B cell (primary cell): ENCODE results near the gene GAL3ST2. TPM values are rescaled to one million over a fixed set of nuclear protein-coding genes. Genes with fewer than 3 reads are reported as not detected.
"Not testable (repeated sequence)": the region's sequence is repeated elsewhere in the genome, so short reads cannot be mapped to it uniquely, and the experiment has no call there.

ENCODE experiments used
- ATAC-seq: fragments of 200-7000 bp; cut with Tn5 transposase; one replicate; pipeline ENCODE4 v1.10.0; 2021; ENCODE audit warnings: low read depth, mild to moderate bottlenecking, moderate number of reproducible peaks, moderate library complexity
- CTCF ChIA-PET: fragments of 350-600 bp; sonication (Branson Sonifier 250); formaldehyde crosslinking; loops from one replicate; lab custom pipeline; 2021; ENCODE audit warnings: antibody characterized with exemption, inconsistent platforms; lab: Charles Lee
- POLR2A ChIA-PET: fragments of 350-600 bp; sonication (Branson Sonifier 250); formaldehyde crosslinking; loops from one replicate; lab custom pipeline; 2021; ENCODE audit warnings: antibody characterized with exemption; lab: Charles Lee
- DNase-seq: peaks from one replicate; pipeline ENCODE4 v3.0.0; 2013
- H2AFZ ChIP-seq: 2 replicates; pipeline ENCODE4 v1.6.1; 2012; ENCODE audit warnings: mild to moderate bottlenecking, low read depth, low read length; ENCODE audit not compliant: insufficient read depth, poor library complexity, severe bottlenecking
- H3K27ac ChIP-seq, 2 donors: 1 replicate in 1 of 2; 2 replicates in 1 of 2; pipeline ENCODE4 v1.5.1; 2012 to 2013; ENCODE audit warnings: low read length in 2 of 2, mild to moderate bottlenecking in 2 of 2, moderate library complexity in 1 of 2
- H3K27me3 ChIP-seq, 4 experiments: fragments of 200-600 bp in 1 of 4; sonication (generic) in 1 of 4; replicated peaks in 1 of 4; 1 replicate in 2 of 4; 2 replicates in 2 of 4; pipeline versions ENCODE4 v1.6.1 to v1.7.0; 2013 to 2016; ENCODE audit warnings: low read length in 3 of 4, mild to moderate bottlenecking in 2 of 4, mixed read lengths in 1 of 4, moderate library complexity in 1 of 4; ENCODE audit not compliant: insufficient read depth in 4 of 4, control insufficient read depth in 3 of 4; ENCODE audit errors: control extremely low read depth in 1 of 4
- H3K36me3 ChIP-seq, 2 experiments: replicated peaks in 1 of 2; 1 replicate in 1 of 2; 2 replicates in 1 of 2; pipeline versions ENCODE4 v1.6.1 to v1.7.1; 2013; ENCODE audit warnings: low read length in 1 of 2; ENCODE audit not compliant: insufficient read depth in 2 of 2, control insufficient read depth in 1 of 2; ENCODE audit errors: control extremely low read depth in 1 of 2, extremely low read depth in 1 of 2
- H3K4me1 ChIP-seq, 2 donors: fragments of 200-600 bp in 1 of 2; sonication (generic) in 1 of 2; 1 replicate in 1 of 2; 2 replicates in 1 of 2; pipeline versions ENCODE4 v1.5.1 to v1.6.1; 2013 to 2017; ENCODE audit warnings: low read length in 2 of 2; ENCODE audit not compliant: control insufficient read depth in 2 of 2, insufficient read depth in 2 of 2
- H3K4me2 ChIP-seq: replicated peaks from 2 replicates; pipeline ENCODE3; 2012; ENCODE audit warnings: mild to moderate bottlenecking, low read depth, low read length; ENCODE audit not compliant: poor library complexity, severe bottlenecking
- H3K4me3 ChIP-seq, 5 experiments: fragments of 200-600 bp in 1 of 5; sonication (generic) in 1 of 5; 1 replicate in 3 of 5; 2 replicates in 2 of 5; pipeline versions ENCODE4 v1.5.1 to v1.7.0; 2011 to 2016; ENCODE audit warnings: low read length in 4 of 5, mild to moderate bottlenecking in 4 of 5, low read depth in 2 of 5, control low read depth in 1 of 5, moderate library complexity in 1 of 5; ENCODE audit not compliant: insufficient read depth in 1 of 5; ENCODE audit errors: control extremely low read depth in 1 of 5, extremely low read depth in 1 of 5
- H3K79me2 ChIP-seq: fragments of 200-600 bp; sonication (generic); one replicate; pipeline ENCODE4 v1.6.0; 2016; ENCODE audit warnings: low read length; ENCODE audit not compliant: control insufficient read depth, insufficient read depth
- H3K9ac ChIP-seq: fragments of 200-600 bp; sonication (generic); 2 replicates; pipeline ENCODE4 v1.6.1; 2017; ENCODE audit warnings: mild to moderate bottlenecking, low read length, moderate library complexity
- H3K9me3 ChIP-seq, 3 donors: one replicate each; pipeline versions ENCODE4 v1.6.1 to v1.7.1; 2013; ENCODE audit warnings: low read length in 2 of 3; ENCODE audit not compliant: control insufficient read depth in 2 of 3, insufficient read depth in 1 of 3; ENCODE audit errors: control extremely low read depth in 1 of 3
- H4K20me1 ChIP-seq: 2 replicates; pipeline ENCODE4 v1.6.0; 2012; ENCODE audit warnings: mild to moderate bottlenecking, low read length; ENCODE audit not compliant: insufficient read depth, control insufficient read depth, poor library complexity, severe bottlenecking
- H3K27ac Mint-ChIP-seq: one replicate; pipeline ENCODE4 v1.8.0; 2021; ENCODE audit warnings: mixed read lengths
- H3K27me3 Mint-ChIP-seq: one replicate; pipeline ENCODE4 v1.8.0; 2021; ENCODE audit warnings: mixed read lengths
- H3K4me1 Mint-ChIP-seq: one replicate; pipeline ENCODE4 v1.8.0; 2021; ENCODE audit warnings: mixed read lengths
- H3K4me3 Mint-ChIP-seq: one replicate; pipeline ENCODE4 v1.8.0; 2021; ENCODE audit warnings: mixed read lengths
- H3K9me3 Mint-ChIP-seq: one replicate; pipeline ENCODE4 v1.8.0; 2022; ENCODE audit warnings: mixed read lengths; ENCODE audit not compliant: insufficient read depth
- CTCF ChIP-seq: fragments of 200-600 bp; IDR thresholded peaks from one replicate; pipeline ENCODE4 v1.8.0; 2022; ENCODE audit warnings: antibody characterized with exemption, mild to moderate bottlenecking
- EZH2 ChIP-seq: IDR thresholded peaks from 2 replicates; pipeline ENCODE4 v1.6.1; 2012; ENCODE audit warnings: borderline replicate concordance, low read depth, mild to moderate bottlenecking, moderate library complexity, low read length; ENCODE audit not compliant: insufficient read depth, poor library complexity, severe bottlenecking
- WGBS: methylation state at CpG from one replicate; pipeline ENCODE4 v1.1.5; 2013; ENCODE audit warnings: missing lambda C conversion rate; ENCODE audit not compliant: insufficient coverage; 5-methylcytosine and 5-hydroxymethylcytosine counted together
- intact Hi-C: fragments of 100-400 bp; cut with micrococcal nuclease; formaldehyde crosslinking; loops from one replicate; pipeline ENCODE4 v1.10.0; 2022
- polyA plus RNA-seq: library from polyadenylated mRNA; depleted of rRNA; stranded (reverse); fragments of >200 nt; gene quantifications from 2 replicates; pipeline ENCODE4 v1.2.3, GENCODE V29; 2012
- total RNA-seq, 2 donors: library from RNA; stranded (reverse); fragments of 120-200 nt in 1 of 2; gene quantifications; 1 replicate in 1 of 2; 2 replicates in 1 of 2; pipeline versions ENCODE4 v1.2.3 to v1.2.4, GENCODE V29; 2013 to 2022

The GAL3ST2 gene
- total and polyA plus RNA-seq, 2 donors (not counting 1 experiment from before 2014, with no cell fraction given): 0.10 TPM; not detected in 1

- no peak overlapping the region for H3K4me2 ChIP-seq
- DNase-seq (no peak), ATAC-seq (no peak)
- Mint-ChIP-seq H3K4me1 (no peaks in the 10 kb centered on the region), H3K9me3 (peaks cover 4% of the 10 kb centered on the region), H3K27me3 (peaks cover 41% of the 10 kb centered on the region), H3K4me3 (no peak overlapping the region), H3K27ac (no peak overlapping the region)
- ChIA-PET POLR2A (no interaction called here), CTCF (no interaction called here)
- H3K27ac ChIP-seq: no peak overlapping the region
- no peaks in the 10 kb centered on the region for H3K4me1 ChIP-seq
- H3K27me3 ChIP-seq: peaks cover 0 to 13% (median 6%) of the 10 kb centered on the region in 4 experiments
- H3K79me2 ChIP-seq: no peaks in the 10 kb centered on the region
- TF ChIP-seq CTCF: no peak
- no peak for TF ChIP-seq EZH2
- no peak overlapping the region for H3K9ac ChIP-seq
- peaks cover 1 to 21% (median 14%) of the 10 kb centered on the region in 3 donors for H3K9me3 ChIP-seq
- no CpG with 5 or more reads among the region's 2 CpGs for WGBS
- no peaks in the 10 kb centered on the region for H3K36me3 ChIP-seq
- intact Hi-C loops: no loop called here
- no peak overlapping the region for H3K4me3 ChIP-seq
- H2AFZ ChIP-seq: no peak overlapping the region
- H4K20me1 ChIP-seq: no peaks in the 10 kb centered on the region
Observed at GRCh38 chr2:241827394-241827793, 50.8 kb downstream of the GAL3ST2 start.

- Histone ChIP-seq H3K4me3 (no peak overlapping the region), H3K9ac (no peak overlapping the region), H3K27me3 (peaks cover 0 to 5% (median 1%) of the 10 kb centered on the region in 4 experiments), H3K36me3 (no peaks in the 10 kb centered on the region), H3K9me3 (peaks cover 0 to 6% (median 0%) of the 10 kb centered on the region in 3 donors), H3K79me2 (no peaks in the 10 kb centered on the region), H2AFZ (no peak overlapping the region), H3K4me2 (no peak overlapping the region), H3K27ac (no peak overlapping the region), H4K20me1 (no peaks in the 10 kb centered on the region), H3K4me1 (no peaks in the 10 kb centered on the region)
- CTCF ChIA-PET: no interaction called here
- no peaks in the 10 kb centered on the region for H3K4me1 Mint-ChIP-seq
- ATAC-seq (no peak), DNase-seq (no peak)
- H3K9me3 Mint-ChIP-seq: peaks cover 4% of the 10 kb centered on the region
- H3K27ac Mint-ChIP-seq: no peak overlapping the region
- POLR2A ChIA-PET: no interaction called here
- WGBS: 64% methylated on average over 4 of the region's 13 CpGs
- peaks cover 18% of the 10 kb centered on the region for H3K27me3 Mint-ChIP-seq
- intact Hi-C loops: no loop called here
- no peak overlapping the region for H3K4me3 Mint-ChIP-seq
- no peak for TF ChIP-seq EZH2
- TF ChIP-seq CTCF: no peak
Observed at GRCh38 chr2:241833101-241833663, 56.6 kb downstream of the GAL3ST2 start.

GRCh38 chr2:241833756-241834526, 57.3 kb downstream of the GAL3ST2 start:
- ATAC-seq, H3K79me2 ChIP-seq, H3K9me3 ChIP-seq, H3K27ac ChIP-seq, H4K20me1 ChIP-seq, H3K27me3 ChIP-seq, H3K9me3 Mint-ChIP-seq, H3K36me3 ChIP-seq, H3K27ac Mint-ChIP-seq, POLR2A ChIA-PET, H3K4me3 ChIP-seq, H3K4me2 ChIP-seq, H3K4me1 Mint-ChIP-seq, CTCF ChIA-PET, DNase-seq, H2AFZ ChIP-seq, H3K4me1 ChIP-seq, H3K9ac ChIP-seq, intact Hi-C loops, H3K4me3 Mint-ChIP-seq: not testable (repeated sequence)
- 87% methylated on average over 18 of the region's 28 CpGs for WGBS
- peaks cover 16% of the 10 kb centered on the region for H3K27me3 Mint-ChIP-seq
